Activated CD8-positive, alpha-beta T cell treated with anti-CD3 and anti-CD28 coated beads for 36 hours (primary cell): ENCODE results near the gene SRP14. TPM values are rescaled to one million over a fixed set of nuclear protein-coding genes. Genes with fewer than 3 reads are reported as not detected.

Source experiments
- ATAC-seq: fragments of 200-7000 bp; cut with Tn5 transposase; one replicate; pipeline ENCODE4 v1.10.0; 2021; ENCODE audit warnings: mild to moderate bottlenecking, moderate library complexity
- CTCF ChIA-PET: fragments of 350-600 bp; sonication (Branson Sonifier 250); formaldehyde crosslinking; loops from one replicate; lab custom pipeline; 2021; ENCODE audit warnings: antibody characterized with exemption; lab: Charles Lee
- POLR2A ChIA-PET: fragments of 350-600 bp; sonication (Branson Sonifier 250); formaldehyde crosslinking; loops from one replicate; lab custom pipeline; 2021; ENCODE audit warnings: antibody characterized with exemption; lab: Charles Lee
- DNase-seq: peaks from one replicate; pipeline ENCODE4 v3.0.0-alpha.2; 2020
- H3K27ac Mint-ChIP-seq: one replicate; pipeline ENCODE4 v1.8.0; 2021; ENCODE audit warnings: mild to moderate bottlenecking, mixed read lengths
- H3K27me3 Mint-ChIP-seq: one replicate; pipeline ENCODE4 v1.8.0; 2021; ENCODE audit warnings: mixed read lengths
- H3K36me3 Mint-ChIP-seq: one replicate; pipeline ENCODE4 v1.8.0; 2021; ENCODE audit warnings: low read depth, mixed read lengths
- H3K4me1 Mint-ChIP-seq: one replicate; pipeline ENCODE4 v1.8.0; 2021; ENCODE audit warnings: low read depth, mixed read lengths
- H3K4me3 Mint-ChIP-seq: one replicate; pipeline ENCODE4 v1.8.0; 2021; ENCODE audit warnings: mild to moderate bottlenecking, moderate library complexity, mixed read lengths
- H3K9me3 Mint-ChIP-seq: one replicate; pipeline ENCODE4 v1.8.0; 2021; ENCODE audit warnings: mixed read lengths
- intact Hi-C: fragments of 100-400 bp; cut with micrococcal nuclease; formaldehyde crosslinking; loops from one replicate; pipeline ENCODE4 v1.10.0; 2022
- total RNA-seq, 2 experiments: library from RNA; stranded (reverse); gene quantifications; one replicate each; pipeline ENCODE4 v1.2.3, GENCODE V29; 2021
- TF ChIP-seq, protein P1 (sequence below): fragments of 200-600 bp; IDR thresholded peaks from one replicate; pipeline ENCODE4 v1.8.0; 2022; ENCODE audit warnings: antibody characterized with exemption, mild to moderate bottlenecking

SRP14 gene
- total RNA-seq, 2 experiments from 2014 or later = 147 to 152 TPM

DNA sequence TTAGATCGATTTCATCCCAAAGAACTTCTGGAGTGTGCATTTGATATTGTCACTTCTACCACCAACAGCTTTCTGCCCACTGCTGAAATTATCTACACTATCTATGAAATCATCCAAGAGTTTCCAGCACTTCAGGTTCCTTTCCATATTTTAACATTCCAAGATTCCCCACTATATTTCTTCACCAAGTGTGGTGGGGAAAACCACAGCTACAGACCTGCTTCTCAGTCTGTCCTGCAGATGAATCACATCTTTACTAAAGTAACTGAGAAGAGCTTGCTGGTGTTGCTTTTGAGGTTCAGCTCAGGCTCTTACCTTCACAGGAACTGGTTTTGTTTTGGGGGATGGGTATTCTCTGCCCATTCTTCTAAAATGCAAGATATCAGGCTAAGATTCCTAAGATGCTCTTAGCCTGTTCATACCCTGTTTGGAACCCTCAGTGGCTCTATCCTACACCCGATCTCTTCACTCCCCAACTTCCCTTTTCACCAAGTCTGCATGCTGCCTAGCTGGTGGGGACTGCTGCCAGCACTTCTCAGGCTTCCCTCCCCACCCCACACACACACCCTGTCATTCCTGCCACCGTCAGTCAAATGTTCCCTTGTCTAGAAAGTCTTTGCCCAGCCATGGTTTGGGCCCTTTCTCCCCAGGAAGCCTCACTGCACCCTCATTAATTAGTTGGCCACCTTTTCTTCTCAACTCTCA, 30.8 kb downstream of the SRP14 start:
- H3K4me3 Mint-ChIP-seq = no peak overlapping the region
- TF ChIP-seq, protein P1, sequence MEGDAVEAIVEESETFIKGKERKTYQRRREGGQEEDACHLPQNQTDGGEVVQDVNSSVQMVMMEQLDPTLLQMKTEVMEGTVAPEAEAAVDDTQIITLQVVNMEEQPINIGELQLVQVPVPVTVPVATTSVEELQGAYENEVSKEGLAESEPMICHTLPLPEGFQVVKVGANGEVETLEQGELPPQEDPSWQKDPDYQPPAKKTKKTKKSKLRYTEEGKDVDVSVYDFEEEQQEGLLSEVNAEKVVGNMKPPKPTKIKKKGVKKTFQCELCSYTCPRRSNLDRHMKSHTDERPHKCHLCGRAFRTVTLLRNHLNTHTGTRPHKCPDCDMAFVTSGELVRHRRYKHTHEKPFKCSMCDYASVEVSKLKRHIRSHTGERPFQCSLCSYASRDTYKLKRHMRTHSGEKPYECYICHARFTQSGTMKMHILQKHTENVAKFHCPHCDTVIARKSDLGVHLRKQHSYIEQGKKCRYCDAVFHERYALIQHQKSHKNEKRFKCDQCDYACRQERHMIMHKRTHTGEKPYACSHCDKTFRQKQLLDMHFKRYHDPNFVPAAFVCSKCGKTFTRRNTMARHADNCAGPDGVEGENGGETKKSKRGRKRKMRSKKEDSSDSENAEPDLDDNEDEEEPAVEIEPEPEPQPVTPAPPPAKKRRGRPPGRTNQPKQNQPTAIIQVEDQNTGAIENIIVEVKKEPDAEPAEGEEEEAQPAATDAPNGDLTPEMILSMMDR = no peak
- intact Hi-C loops = no loop called here
- ChIA-PET CTCF (interaction anchor here (1.0 kb wide), 1 partner anchor 323 kb away, joined by 4 read pairs; no protein-coding TSS in a partner anchor), POLR2A (no interaction called here)
- H3K36me3 Mint-ChIP-seq = peaks cover 18% of the 10 kb centered on the region
- H3K4me1 Mint-ChIP-seq = no peaks in the 10 kb centered on the region
- H3K27me3 Mint-ChIP-seq = no peaks in the 10 kb centered on the region
- ATAC-seq (no peak), DNase-seq (no peak)
- H3K27ac Mint-ChIP-seq = no peak overlapping the region
- H3K9me3 Mint-ChIP-seq = peaks cover under 1% of the 10 kb centered on the region

DNA sequence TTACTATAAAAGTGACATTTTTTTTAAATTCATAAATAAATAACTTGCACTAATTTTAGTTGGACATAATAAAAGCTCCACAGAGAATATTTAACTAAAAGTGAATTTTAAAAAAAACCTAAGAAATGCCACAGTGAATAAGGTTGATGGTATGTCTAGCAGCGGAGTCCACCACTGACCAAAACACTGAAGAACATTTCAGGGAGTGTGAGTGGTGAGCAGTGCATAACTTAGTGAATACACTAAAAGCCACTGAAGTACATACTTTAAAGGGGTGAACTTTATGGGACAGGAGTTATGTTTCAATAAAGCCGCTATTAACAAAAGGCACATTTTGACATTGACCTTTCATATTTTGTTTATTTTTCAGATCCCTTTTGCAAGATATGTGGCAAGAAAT, 32.3 kb downstream of the SRP14 start:
- H3K4me1 Mint-ChIP-seq = no peaks in the 10 kb centered on the region
- DNase-seq (no peak), ATAC-seq (no peak)
- POLR2A ChIA-PET = no interaction called here
- peaks cover 8% of the 10 kb centered on the region for H3K36me3 Mint-ChIP-seq
- TF ChIP-seq, protein P1 = no peak
- H3K27ac Mint-ChIP-seq = no peak overlapping the region
- CTCF ChIA-PET = interaction anchor here (1.4 kb wide), 1 partner anchor 37 kb away, joined by 4 read pairs; no protein-coding TSS in a partner anchor
- intact Hi-C loops = no loop called here
- H3K27me3 Mint-ChIP-seq = no peaks in the 10 kb centered on the region
- no peak overlapping the region for H3K4me3 Mint-ChIP-seq
- no peaks in the 10 kb centered on the region for H3K9me3 Mint-ChIP-seq

DNA sequence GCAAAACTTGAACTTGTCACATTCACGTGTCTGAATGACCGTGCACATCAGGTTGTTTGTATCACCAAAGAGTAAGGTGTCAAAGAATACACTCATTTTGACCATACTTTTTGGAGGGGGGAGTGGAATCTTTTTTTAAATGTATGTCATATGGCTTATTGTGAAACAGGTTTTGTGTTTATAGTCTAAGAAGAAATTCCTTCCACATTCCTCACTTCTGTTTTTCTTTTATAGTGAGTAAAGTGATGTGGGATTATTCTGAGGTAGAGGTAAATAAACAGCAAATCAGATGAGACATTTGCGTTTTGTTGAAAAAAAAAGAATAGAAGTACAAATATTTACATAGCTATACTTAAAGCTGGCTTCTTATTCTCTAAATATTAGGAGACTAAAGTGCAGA, 33.0 kb downstream of the SRP14 start:
- ATAC-seq (no peak), DNase-seq (no peak)
- Mint-ChIP-seq H3K4me1 (no peaks in the 10 kb centered on the region), H3K4me3 (no peak overlapping the region), H3K9me3 (no peaks in the 10 kb centered on the region), H3K36me3 (peaks cover 9% of the 10 kb centered on the region), H3K27ac (no peak overlapping the region), H3K27me3 (no peaks in the 10 kb centered on the region)
- TF ChIP-seq, protein P1 = no peak
- ChIA-PET CTCF (interaction anchor here (1.0 to 1.4 kb wide), 2 partner anchors 37 to 269 kb away, joined by 3 to 4 read pairs; no protein-coding TSS in a partner anchor), POLR2A (no interaction called here)
- intact Hi-C loops = no loop called here

DNA sequence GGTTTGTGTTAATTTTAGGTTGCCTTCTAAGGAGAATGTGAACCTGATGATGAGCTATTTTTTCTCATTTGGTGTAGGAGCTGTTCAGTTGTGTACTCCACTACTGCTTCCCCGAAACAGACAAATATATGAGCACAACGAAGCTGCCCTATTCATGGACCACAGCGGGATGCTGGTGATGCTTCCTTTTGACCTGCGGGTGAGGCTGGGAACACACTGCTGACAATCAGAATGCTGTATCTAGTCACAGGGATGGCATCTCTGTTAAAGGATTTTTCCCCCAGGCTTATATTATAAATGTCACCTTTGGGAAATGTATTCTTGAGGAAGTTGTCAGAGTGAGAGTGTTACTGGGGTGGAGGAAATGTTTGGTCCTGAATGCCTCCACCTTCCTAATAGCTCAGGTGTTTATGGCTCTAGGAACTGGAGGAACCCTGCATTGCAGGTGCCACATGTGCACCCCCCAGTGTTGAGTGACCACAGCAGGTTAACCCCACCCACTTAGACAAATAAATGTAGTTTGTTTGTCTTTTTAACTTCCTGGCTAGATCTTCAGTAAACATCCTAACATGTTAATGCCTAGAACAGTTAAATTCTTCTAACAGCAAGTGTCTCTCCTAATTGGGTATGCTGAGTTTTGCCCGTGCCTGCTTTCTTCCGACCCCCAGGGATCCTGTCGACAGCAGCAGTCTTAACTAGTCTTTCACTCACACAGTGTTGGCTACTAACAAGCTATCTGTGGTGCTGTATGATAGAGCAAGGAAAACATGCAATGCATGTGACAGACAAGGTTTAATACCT, 35.7 kb downstream of the SRP14 start:
- TF ChIP-seq, protein P1 = no peak
- Mint-ChIP-seq H3K4me3 (no peak overlapping the region), H3K9me3 (no peaks in the 10 kb centered on the region), H3K27ac (no peak overlapping the region), H3K36me3 (peaks cover 12% of the 10 kb centered on the region), H3K27me3 (no peaks in the 10 kb centered on the region), H3K4me1 (no peaks in the 10 kb centered on the region)
- CTCF ChIA-PET = interaction anchor here (1.6 kb wide), 1 partner anchor 11 kb away, joined by 3 read pairs; no protein-coding TSS in a partner anchor
- no peak for ATAC-seq
- no peak for DNase-seq
- intact Hi-C loops = no loop called here
- POLR2A ChIA-PET = interaction anchor here (0.6 kb wide), 1 partner anchor 120 kb away, joined by 3 read pairs; no protein-coding TSS in a partner anchor
